Calu3 (cell line): Measurements from ENCODE around the gene NUDT11. TPM values are rescaled to one million over a fixed set of nuclear protein-coding genes. Genes with fewer than 3 reads are reported as not detected.

ENCODE experiments used
- BruUV-seq: library from RNA; stranded (reverse); fragments of 400-500 nt; replicated peaks from 2 replicates; lab custom pipeline; 2021; lab: Mats Ljungman, UMichigan
- CTCF ChIA-PET: fragments of 300-600 bp; sonication (Branson Sonifier 250); formaldehyde crosslinking; loops from one replicate; lab custom pipeline; 2022; ENCODE audit warnings: antibody characterized with exemption; lab: Charles Lee
- DNase-seq: peaks from one replicate; pipeline ENCODE4 v3.0.0; 2022
- H3K27ac Mint-ChIP-seq: one replicate; pipeline ENCODE4 v1.8.0; 2022; ENCODE audit warnings: mixed read lengths; ENCODE audit not compliant: unreplicated experiment
- H3K27me3 Mint-ChIP-seq: one replicate; pipeline ENCODE4 v1.8.0; 2022; ENCODE audit warnings: mixed read lengths; ENCODE audit not compliant: unreplicated experiment
- H3K36me3 Mint-ChIP-seq: one replicate; pipeline ENCODE4 v1.8.0; 2022; ENCODE audit warnings: mild to moderate bottlenecking, moderate library complexity, mixed read lengths; ENCODE audit not compliant: insufficient read depth, unreplicated experiment
- H3K4me1 Mint-ChIP-seq: one replicate; pipeline ENCODE4 v1.8.0; 2022; ENCODE audit warnings: mild to moderate bottlenecking, low read depth, mixed read lengths; ENCODE audit not compliant: unreplicated experiment
- H3K4me3 Mint-ChIP-seq: one replicate; pipeline ENCODE4 v1.8.0; 2022; ENCODE audit warnings: mild to moderate bottlenecking, low read depth, moderate library complexity, mixed read lengths; ENCODE audit not compliant: unreplicated experiment
- H3K9me3 Mint-ChIP-seq: one replicate; pipeline ENCODE4 v1.8.0; 2022; ENCODE audit warnings: low read depth, mixed read lengths; ENCODE audit not compliant: unreplicated experiment
- CTCF ChIP-seq: fragments of 200-600 bp; IDR thresholded peaks from one replicate; pipeline ENCODE4 v1.8.0; 2022; ENCODE audit warnings: antibody characterized with exemption; ENCODE audit not compliant: unreplicated experiment
- intact Hi-C: fragments of 100-400 bp; cut with micrococcal nuclease; formaldehyde crosslinking; loops from one replicate; pipeline ENCODE4 v1.10.0; 2022; ENCODE audit not compliant: unreplicated experiment
- total RNA-seq: library from RNA; stranded (reverse); gene quantifications from 2 replicates; pipeline ENCODE4 v1.2.3, GENCODE V29; 2022

Gene NUDT11
- total RNA-seq, 1 experiment from 2014 or later, result 1.3 TPM

GRCh38 chrX:51463322-51463721, 33.1 kb downstream of the NUDT11 start:
- Mint-ChIP-seq H3K27me3 (no peaks in the 10 kb centered on the region), H3K9me3 (no peaks in the 10 kb centered on the region), H3K36me3 (no peaks in the 10 kb centered on the region), H3K4me3 (no peak overlapping the region), H3K4me1 (no peaks in the 10 kb centered on the region), H3K27ac (no peak overlapping the region)
- DNase-seq, result no peak
- BruUV-seq, result no TSS peak
- intact Hi-C loops, result no loop called here
- TF ChIP-seq CTCF, result no peak
- CTCF ChIA-PET, result no interaction called here

- DNase-seq, result peak; percentile 2
- Mint-ChIP-seq H3K36me3 (no peaks in the 10 kb centered on the region), H3K27me3 (peaks cover 14% of the 10 kb centered on the region), H3K9me3 (no peaks in the 10 kb centered on the region), H3K27ac (no peak overlapping the region), H3K4me1 (no peaks in the 10 kb centered on the region), H3K4me3 (no peak overlapping the region)
- TF ChIP-seq CTCF, result peak; percentile 14
- no TSS peak for BruUV-seq
- intact Hi-C loops, result loop anchor here (2.0 kb wide), 2 partner anchors 125 to 317 kb away; no protein-coding TSS in a partner anchor
- CTCF ChIA-PET, result interaction anchor here (0.5 to 1.0 kb wide), 3 partner anchors 9 to 1203 kb away, joined by 3 to 10 read pairs (median 5); no protein-coding TSS in a partner anchor
Observed at GRCh38 chrX:51461053-51462044, 35.0 kb downstream of the NUDT11 start.

GRCh38 chrX:51459125-51459524, 37.3 kb downstream of the NUDT11 start:
- intact Hi-C loops, result no loop called here
- Mint-ChIP-seq H3K36me3 (no peaks in the 10 kb centered on the region), H3K4me3 (no peak overlapping the region), H3K27me3 (peaks cover 16% of the 10 kb centered on the region), H3K9me3 (no peaks in the 10 kb centered on the region), H3K27ac (no peak overlapping the region), H3K4me1 (no peaks in the 10 kb centered on the region)
- no TSS peak for BruUV-seq
- DNase-seq, result peak; percentile 24
- CTCF ChIA-PET, result no interaction called here
- TF ChIP-seq CTCF, result peak; percentile 36

- intact Hi-C loops, result no loop called here
- Mint-ChIP-seq H3K9me3 (no peaks in the 10 kb centered on the region), H3K4me1 (no peaks in the 10 kb centered on the region), H3K27ac (no peak overlapping the region), H3K36me3 (no peaks in the 10 kb centered on the region), H3K27me3 (peaks cover 16% of the 10 kb centered on the region), H3K4me3 (no peak overlapping the region)
- TF ChIP-seq CTCF, result no peak
- DNase-seq, result no peak
- BruUV-seq, result no TSS peak
- CTCF ChIA-PET, result interaction anchor here (1.1 kb wide), 1 partner anchor 121 kb away, joined by 3 read pairs; no protein-coding TSS in a partner anchor
Observed at GRCh38 chrX:51456814-51457213, 39.6 kb downstream of the NUDT11 start.
